Liver (tissue), 9 donors: ENCODE measurements around the gene METRN. TPM values are rescaled to one million over a fixed set of nuclear protein-coding genes. Genes with fewer than 3 reads are reported as not detected.

Experiments
- DNase-seq: peaks from one replicate; pipeline ENCODE4 v3.0.0-alpha.2; 2017; ENCODE audit warnings: low spot score
- H3K27ac ChIP-seq, 2 donors: one replicate each; pipeline ENCODE4 v1.7.0; 2013; ENCODE audit warnings: inconsistent platforms in 2 of 2, low read length in 2 of 2, control low read depth in 1 of 2, low read depth in 1 of 2, mild to moderate bottlenecking in 1 of 2
- H3K27me3 ChIP-seq, 4 donors: one replicate each; pipeline versions ENCODE4 v1.6.1 to v1.7.0; 2013; ENCODE audit warnings: low read length in 3 of 4, inconsistent platforms in 1 of 4, mild to moderate bottlenecking in 1 of 4, moderate library complexity in 1 of 4; ENCODE audit not compliant: control insufficient read depth in 4 of 4, insufficient read depth in 4 of 4
- H3K36me3 ChIP-seq, 4 donors: one replicate each; pipeline versions ENCODE4 v1.6.1 to v1.7.0; 2013; ENCODE audit warnings: low read length in 3 of 4, mild to moderate bottlenecking in 3 of 4, low read depth in 1 of 4, moderate library complexity in 1 of 4; ENCODE audit not compliant: control insufficient read depth in 4 of 4, insufficient read depth in 3 of 4
- H3K4me1 ChIP-seq, 4 donors: one replicate each; pipeline versions ENCODE4 v1.6.1 to v1.7.0; 2013; ENCODE audit warnings: low read length in 3 of 4, mild to moderate bottlenecking in 3 of 4, moderate library complexity in 1 of 4; ENCODE audit not compliant: control insufficient read depth in 4 of 4, insufficient read depth in 4 of 4
- H3K4me3 ChIP-seq, 3 donors: one replicate each; pipeline versions ENCODE4 v1.6.1 to v1.7.0; 2013; ENCODE audit warnings: low read length in 3 of 3, control low read depth in 1 of 3, low read depth in 1 of 3, mild to moderate bottlenecking in 1 of 3
- H3K9ac ChIP-seq, 2 donors: one replicate each; pipeline ENCODE4 v1.7.0; 2013; ENCODE audit warnings: low read length in 2 of 2, mild to moderate bottlenecking in 2 of 2, moderate library complexity in 2 of 2, control low read depth in 1 of 2, low read depth in 1 of 2
- H3K9me3 ChIP-seq, 4 donors: one replicate each; pipeline versions ENCODE4 v1.6.1 to v1.7.0; 2013; ENCODE audit warnings: low read length in 3 of 4; ENCODE audit not compliant: control insufficient read depth in 4 of 4
- ATF3 ChIP-seq: IDR thresholded peaks from 2 replicates; pipeline ENCODE4 v1.6.1; 2016; ENCODE audit warnings: antibody characterized with exemption
- CTCF ChIP-seq: fragments of 150-350 bp; IDR thresholded peaks from 2 replicates; pipeline ENCODE4 v1.5.1; 2017; ENCODE audit warnings: improper control_type of control experiment, low read depth, low read length; ENCODE audit not compliant: missing input control
- EGR1 ChIP-seq, 2 donors: IDR thresholded peaks; 2 replicates each; pipeline ENCODE4 v1.6.1; 2016 to 2018; ENCODE audit warnings: antibody characterized with exemption in 2 of 2, low read depth in 2 of 2
- FOXA2 ChIP-seq: IDR thresholded peaks from 2 replicates; pipeline ENCODE4 v1.6.1; 2016; ENCODE audit warnings: antibody characterized with exemption
- HNF4A ChIP-seq, 2 donors: conservative IDR thresholded peaks; 2 replicates each; pipeline ENCODE4 v1.6.1; 2016; ENCODE audit warnings: antibody characterized with exemption in 2 of 2, mild to moderate bottlenecking in 2 of 2
- MAX ChIP-seq: IDR thresholded peaks from 2 replicates; pipeline ENCODE4 v1.6.1; 2016; ENCODE audit warnings: antibody characterized with exemption
- NR2F2 ChIP-seq: IDR thresholded peaks from 2 replicates; pipeline ENCODE4 v1.6.1; 2016; ENCODE audit warnings: antibody characterized with exemption
- REST ChIP-seq: IDR thresholded peaks from 2 replicates; pipeline ENCODE4 v1.6.1; 2016; ENCODE audit warnings: antibody characterized with exemption, mild to moderate bottlenecking
- RXRA ChIP-seq, 2 donors: IDR thresholded peaks; 2 replicates each; pipeline ENCODE4 v1.6.1; 2017 to 2018; ENCODE audit warnings: antibody characterized with exemption in 2 of 2, mild to moderate bottlenecking in 1 of 2
- SP1 ChIP-seq: IDR thresholded peaks from 2 replicates; pipeline ENCODE4 v1.6.1; 2018; ENCODE audit warnings: antibody characterized with exemption, mild to moderate bottlenecking
- TAF1 ChIP-seq: conservative IDR thresholded peaks from 2 replicates; pipeline ENCODE4 v1.6.1; 2016; ENCODE audit warnings: antibody characterized with exemption, mild to moderate bottlenecking
- ZBTB33 ChIP-seq: IDR thresholded peaks from 2 replicates; pipeline ENCODE4 v1.6.1; 2016; ENCODE audit warnings: antibody characterized with exemption
- WGBS: extraction: QIAGEN DNeasy Blood & Tissue Kit; methylation state at CpG from one replicate; pipeline ENCODE4 v1.1.7; 2013; 5-methylcytosine and 5-hydroxymethylcytosine counted together
- polyA plus RNA-seq, 2 donors: library from polyadenylated mRNA; stranded (reverse) in 1 of 2; unstranded in 1 of 2; fragments of 200-250 nt in 1 of 2; fragments of >200 nt in 1 of 2; fragmentation: Nextera tagmentation in 1 of 2; extraction: Ambion mirVana in 1 of 2; gene quantifications; one replicate each; pipeline versions ENCODE4 v1.2.1 to v1.2.3, GENCODE V29; 2013 to 2015
- total RNA-seq, 2 donors: library from RNA; depleted of rRNA; stranded (reverse); fragments of >200 nt; gene quantifications; one replicate each; pipeline ENCODE4 v1.2.3, GENCODE V29; 2014
- donor health status: healthy.
- donor health status: healthy.
- donor health status: healthy.
- donor health status: healthy.
- donor health status: healthy.

The METRN gene
- total and polyA plus RNA-seq, 4 donors, result 4.6 to 22.9 (median 7.1) TPM

GRCh38 chr16:729768-730665 is 15.1 kb downstream of the METRN start:
- DNase-seq, result no peak
- Histone ChIP-seq H3K27me3 (peaks cover 0 to 2% (median 0%) of the 10 kb centered on the region in 4 donors), H3K4me1 (peaks cover 8 to 19% (median 14%) of the 10 kb centered on the region in 4 donors), H3K36me3 (peaks cover 0 to 31% (median 5%) of the 10 kb centered on the region in 4 donors), H3K9me3 (no peaks in the 10 kb centered on the region), H3K9ac (no peak overlapping the region), H3K4me3 (no peak overlapping the region), H3K27ac (no peak overlapping the region)
- 93% methylated on average over 37 of the region's 37 CpGs for WGBS
- TF ChIP-seq SP1 (no peak), ATF3 (no peak), RXRA (IDR thresholded peaks at IDR 0.05) (no peak), CTCF (no peak), REST (no peak), EGR1 (IDR thresholded peaks at IDR 0.05; ENCODE audit: low read depth in 2 of 2) (no peak), FOXA2 (no peak), NR2F2 (no peak), ZBTB33 (no peak), TAF1 (no peak)

GRCh38 chr16:730666-731509 is 16.0 kb downstream of the METRN start:
- 92% methylated on average over 22 of the region's 22 CpGs for WGBS
- H3K9ac ChIP-seq, result no peak overlapping the region
- H3K9me3 ChIP-seq, result no peaks in the 10 kb centered on the region
- H3K27me3 ChIP-seq, result peaks cover 0 to 2% (median 0%) of the 10 kb centered on the region in 4 donors
- DNase-seq, result no peak
- no peak overlapping the region for H3K27ac ChIP-seq
- H3K36me3 ChIP-seq, result peaks cover 2 to 40% (median 9%) of the 10 kb centered on the region in 4 donors
- TF ChIP-seq NR2F2, result no peak
- TF ChIP-seq CTCF, result no peak
- TF ChIP-seq MAX, result no peak
- TF ChIP-seq HNF4A (conservative IDR thresholded peaks at IDR 0.05), result no peak
- TF ChIP-seq SP1, result no peak
- TF ChIP-seq RXRA (IDR thresholded peaks at IDR 0.05), result no peak
- TF ChIP-seq FOXA2, result no peak
- TF ChIP-seq TAF1, result no peak
- TF ChIP-seq ZBTB33, result no peak
- H3K4me3 ChIP-seq, result no peak overlapping the region
- peaks cover 8 to 19% (median 11%) of the 10 kb centered on the region in 4 donors for H3K4me1 ChIP-seq
